Measurements from ENCODE around the gene INVS.
"Not testable (repeated sequence)": the region's sequence is repeated elsewhere in the genome, so short reads cannot be mapped to it uniquely, and the experiment has no call there.

Gene INVS

DNA sequence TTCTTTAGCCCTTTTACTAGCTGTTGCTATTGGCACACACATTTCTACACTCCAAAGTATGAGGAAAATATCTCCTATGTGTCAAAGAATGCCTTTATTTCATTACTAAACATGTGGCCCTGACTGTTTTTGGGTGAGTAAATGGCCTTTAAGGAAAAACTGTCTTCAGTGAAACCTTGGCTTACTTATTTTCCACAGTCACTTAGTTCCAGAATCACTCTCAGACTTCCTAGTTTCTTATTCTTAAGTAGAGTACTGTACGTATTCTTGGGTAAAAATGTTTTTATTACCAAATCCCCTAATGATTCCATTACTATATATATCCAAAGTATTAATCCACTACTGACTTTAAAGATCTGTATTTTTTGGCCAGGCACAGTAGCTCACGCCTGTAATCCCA, 27.8 kb upstream of the INVS start:
- TF ChIP-seq, protein P1, sequence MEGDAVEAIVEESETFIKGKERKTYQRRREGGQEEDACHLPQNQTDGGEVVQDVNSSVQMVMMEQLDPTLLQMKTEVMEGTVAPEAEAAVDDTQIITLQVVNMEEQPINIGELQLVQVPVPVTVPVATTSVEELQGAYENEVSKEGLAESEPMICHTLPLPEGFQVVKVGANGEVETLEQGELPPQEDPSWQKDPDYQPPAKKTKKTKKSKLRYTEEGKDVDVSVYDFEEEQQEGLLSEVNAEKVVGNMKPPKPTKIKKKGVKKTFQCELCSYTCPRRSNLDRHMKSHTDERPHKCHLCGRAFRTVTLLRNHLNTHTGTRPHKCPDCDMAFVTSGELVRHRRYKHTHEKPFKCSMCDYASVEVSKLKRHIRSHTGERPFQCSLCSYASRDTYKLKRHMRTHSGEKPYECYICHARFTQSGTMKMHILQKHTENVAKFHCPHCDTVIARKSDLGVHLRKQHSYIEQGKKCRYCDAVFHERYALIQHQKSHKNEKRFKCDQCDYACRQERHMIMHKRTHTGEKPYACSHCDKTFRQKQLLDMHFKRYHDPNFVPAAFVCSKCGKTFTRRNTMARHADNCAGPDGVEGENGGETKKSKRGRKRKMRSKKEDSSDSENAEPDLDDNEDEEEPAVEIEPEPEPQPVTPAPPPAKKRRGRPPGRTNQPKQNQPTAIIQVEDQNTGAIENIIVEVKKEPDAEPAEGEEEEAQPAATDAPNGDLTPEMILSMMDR (IDR thresholded peaks at IDR 0.05; ENCODE audit: insufficient read depth, missing control alignments): no peak
- no peak for FAIRE-seq
- DNase-seq (ENCODE audit: insufficient read length, low spot score): no peak

DNA sequence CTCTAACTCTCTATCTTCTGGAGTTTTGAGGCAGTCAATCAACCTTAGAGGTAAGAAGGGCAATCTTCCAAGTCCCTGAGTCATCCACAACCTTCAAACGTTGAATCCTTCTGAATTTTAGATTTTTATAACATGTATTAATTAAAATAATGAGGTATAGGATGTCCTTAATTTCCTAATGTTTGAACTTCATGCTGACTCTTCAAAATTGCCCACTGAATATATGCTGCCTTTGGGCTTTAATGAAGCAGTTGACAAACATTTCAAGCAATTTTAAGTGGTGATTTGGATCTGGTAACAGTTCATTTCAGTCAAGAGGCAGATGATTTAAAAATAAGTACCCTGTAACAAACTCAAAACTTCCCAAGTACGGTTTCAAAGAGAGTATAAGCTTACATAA, 26.2 kb upstream of the INVS start:
- DNase-seq (ENCODE audit: insufficient read length, low spot score): no peak
- TF ChIP-seq, protein P1 (IDR thresholded peaks at IDR 0.05; ENCODE audit: insufficient read depth, missing control alignments): no peak
- FAIRE-seq: no peak

DNA sequence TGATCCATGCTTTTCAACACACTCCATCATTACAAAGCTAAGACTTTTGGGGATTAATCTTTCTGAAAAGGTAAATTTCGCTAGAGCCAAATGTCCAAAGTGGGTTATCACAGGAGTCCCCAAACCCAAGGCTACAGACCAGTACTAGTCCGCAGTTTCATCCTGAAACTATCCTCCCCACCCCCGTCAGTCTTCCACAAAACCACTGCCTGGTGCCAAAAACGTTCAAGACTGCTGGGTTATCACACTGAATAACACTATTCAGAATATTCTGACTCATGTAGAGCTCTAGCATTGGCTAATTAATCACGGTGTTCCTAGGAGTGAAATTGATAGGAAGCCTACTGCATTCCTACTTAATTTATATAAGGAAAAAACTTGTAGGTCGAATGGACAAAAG, 24.9 kb upstream of the INVS start:
- FAIRE-seq (no peak), DNase-seq (ENCODE audit: insufficient read length, low spot score) (no peak)
- TF ChIP-seq, protein P1 (IDR thresholded peaks at IDR 0.05; ENCODE audit: insufficient read depth, missing control alignments): no peak

DNA sequence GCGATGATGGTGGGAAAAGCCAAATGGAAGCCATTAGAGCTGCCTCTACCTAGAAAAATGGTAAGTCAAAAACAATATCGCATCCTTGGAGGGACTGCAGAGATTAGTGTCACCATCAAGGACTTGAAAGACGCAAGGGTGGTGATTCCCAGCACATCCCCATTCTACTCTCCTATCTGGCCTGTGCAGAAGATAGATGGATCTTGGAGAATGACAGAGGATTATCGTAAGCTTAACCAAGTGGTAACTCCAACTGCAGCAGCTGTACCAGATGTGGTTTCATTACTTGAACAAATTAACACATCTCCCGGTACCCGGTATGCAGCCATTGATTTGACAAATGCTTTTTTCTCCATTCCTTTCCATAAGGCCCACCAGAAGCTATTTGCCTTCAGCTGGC, 24.1 kb upstream of the INVS start:
- DNase-seq (ENCODE audit: insufficient read length, low spot score) (no peak), FAIRE-seq (no peak)
- TF ChIP-seq, protein P1 (IDR thresholded peaks at IDR 0.05; ENCODE audit: insufficient read depth, missing control alignments): no peak

DNA sequence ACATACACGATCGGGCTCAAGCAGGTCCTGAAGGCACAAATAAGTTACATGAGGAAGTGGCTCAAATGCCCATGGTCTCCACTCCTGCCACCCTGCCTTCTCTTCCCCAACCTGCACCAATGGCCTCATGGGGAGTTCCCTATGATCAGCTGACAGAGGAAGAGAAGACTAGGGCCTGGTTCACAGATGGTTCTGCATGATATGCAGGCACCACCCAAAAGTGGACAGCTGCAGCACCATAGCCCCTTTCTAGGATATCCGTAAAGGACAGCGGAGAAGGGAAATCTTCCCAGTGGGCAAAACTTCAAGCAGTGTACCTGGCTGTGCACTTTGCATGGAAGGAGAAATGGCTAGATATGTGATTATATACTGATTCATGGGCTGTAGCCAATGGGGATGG, 22.8 kb upstream of the INVS start:
- not testable (repeated sequence) for FAIRE-seq; DNase-seq (ENCODE audit: insufficient read length, low spot score)

DNA sequence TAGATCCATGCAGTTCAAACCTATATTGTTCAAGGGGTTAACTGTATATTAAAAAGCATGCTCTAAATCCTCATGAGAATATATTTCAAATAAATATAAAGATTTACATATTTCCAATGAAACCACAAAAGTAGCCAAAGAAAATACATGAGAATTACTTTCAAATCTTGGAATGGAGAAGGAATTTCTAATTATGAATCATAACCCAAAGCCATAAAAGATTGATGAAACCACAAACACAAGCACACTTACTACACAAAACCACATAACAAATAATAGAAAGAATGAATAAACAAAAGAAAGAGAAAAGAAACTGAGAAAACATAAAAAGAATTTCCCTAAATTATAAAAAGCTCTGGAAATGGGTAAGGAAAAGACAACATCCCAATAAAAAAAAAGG, 16.3 kb upstream of the INVS start:
- no peak for FAIRE-seq
- DNase-seq (ENCODE audit: insufficient read length, low spot score): no peak
- TF ChIP-seq, protein P1 (IDR thresholded peaks at IDR 0.05; ENCODE audit: insufficient read depth, missing control alignments): no peak

DNA sequence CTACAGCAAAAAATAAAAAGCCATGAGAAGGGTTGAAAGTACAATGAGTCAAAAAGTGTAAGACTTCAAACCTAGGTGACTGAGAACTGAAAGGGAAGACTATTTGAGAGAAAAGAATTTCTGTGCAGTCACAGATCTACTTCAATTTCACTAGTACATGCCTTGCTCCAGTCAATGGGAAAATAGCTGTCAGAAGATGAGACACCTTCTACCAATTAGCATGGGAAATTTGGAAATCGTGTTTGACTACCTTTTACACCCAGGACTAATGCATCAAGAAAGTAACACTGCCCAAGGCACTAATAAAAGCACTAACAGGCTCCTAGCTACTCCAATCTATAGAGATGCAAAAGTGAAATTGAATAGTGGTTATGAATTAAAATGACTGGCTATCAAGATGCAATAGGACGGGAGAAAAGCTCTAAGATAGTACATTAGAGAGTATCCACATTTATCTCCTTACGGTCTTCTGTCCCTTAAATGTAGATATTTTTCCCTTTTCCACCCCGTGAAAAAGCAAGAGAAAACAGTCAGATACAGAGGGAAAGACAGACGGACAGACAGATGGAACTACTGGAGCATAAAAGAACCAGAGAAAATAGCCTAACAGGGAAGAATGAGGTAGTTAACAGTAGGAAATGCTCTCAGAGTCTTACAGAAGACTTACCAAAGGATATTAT, 15.5 kb upstream of the INVS start:
- TF ChIP-seq, protein P1 (IDR thresholded peaks at IDR 0.05; ENCODE audit: insufficient read depth, missing control alignments): no peak
- DNase-seq (ENCODE audit: insufficient read length, low spot score) (no peak), FAIRE-seq (peak; percentile 35)

DNA sequence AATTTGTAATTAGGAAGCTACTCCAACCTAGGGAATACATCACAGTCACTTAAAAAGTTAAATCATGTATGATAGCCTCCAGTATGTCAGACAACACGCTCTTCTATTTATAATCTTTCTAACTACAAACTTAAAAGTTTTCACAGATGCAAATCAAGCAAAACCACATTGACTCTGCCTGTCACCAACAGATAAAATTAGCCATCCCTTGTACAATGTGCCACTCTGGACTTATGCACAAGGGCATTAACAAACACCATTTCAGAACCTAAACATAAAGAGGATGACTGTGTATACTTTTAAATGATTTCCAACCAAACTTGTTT, 15.0 kb upstream of the INVS start:
- TF ChIP-seq, protein P1 (IDR thresholded peaks at IDR 0.05; ENCODE audit: insufficient read depth, missing control alignments): no peak
- FAIRE-seq: no peak
- no peak for DNase-seq (ENCODE audit: insufficient read length, low spot score)

All from D721Med (cell line).